Gastrocnemius medialis (tissue), 4 donors: ENCODE data around the gene SND1. TPM values are rescaled to one million over a fixed set of nuclear protein-coding genes. Genes with fewer than 3 reads are reported as not detected.
A peak's percentile ranks its signal among the peaks of the same experiment; 100 is the strongest.

Experiments used
- ATAC-seq, 2 donors: fragments of 150-250 bp; one replicate each; pipeline ENCODE4 v1.9.1; 2016
- DNase-seq, 2 donors: peaks; one replicate each; pipeline ENCODE4 v3.0.0-alpha.2; 2019
- H3K27ac ChIP-seq, 4 donors: fragments of 200-600 bp; sonication (generic); 1 replicate in 1 of 4; 2 replicates in 3 of 4; pipeline ENCODE4 v1.5.1; 2016 to 2018; ENCODE audit warnings: mild to moderate bottlenecking in 2 of 4, moderate library complexity in 1 of 4
- H3K27me3 ChIP-seq, 3 donors: fragments of 200-600 bp; sonication (generic) in 2 of 3; 1 replicate in 1 of 3; 2 replicates in 2 of 3; pipeline versions ENCODE4 v1.5.1 to v1.6.0; 2016 to 2019; ENCODE audit warnings: mild to moderate bottlenecking in 1 of 3, moderate library complexity in 1 of 3
- H3K36me3 ChIP-seq, 2 donors: fragments of 200-600 bp; sonication (generic) in 1 of 2; one replicate each; pipeline ENCODE4 v1.5.1; 2017 to 2018
- H3K4me1 ChIP-seq, 2 donors: fragments of 200-600 bp; sonication (generic) in 1 of 2; one replicate each; pipeline ENCODE4 v1.5.1; 2016 to 2017; ENCODE audit warnings: mild to moderate bottlenecking in 2 of 2
- H3K4me3 ChIP-seq, 4 donors: fragments of 200-600 bp; sonication (generic) in 3 of 4; 1 replicate in 1 of 4; 2 replicates in 3 of 4; pipeline ENCODE4 v1.5.1; 2016 to 2019; ENCODE audit warnings: mild to moderate bottlenecking in 2 of 4
- H3K9me3 ChIP-seq, 3 donors: fragments of 200-600 bp; sonication (generic) in 2 of 3; 1 replicate in 1 of 3; 2 replicates in 2 of 3; pipeline ENCODE4 v1.5.1; 2016 to 2019
- POLR2A ChIP-seq, 2 donors: fragments of 450-650 bp; IDR thresholded peaks; one replicate each; pipeline ENCODE4 v1.6.1; 2017; ENCODE audit warnings: antibody characterized with exemption in 2 of 2, mild to moderate bottlenecking in 2 of 2, moderate library complexity in 2 of 2
- in situ Hi-C, 4 donors: fragments of 200-750 bp; cut with MboI; loops; one replicate each; pipeline versions ENCODE4 v1.15.0 to v1.8.0; 2017; ENCODE audit warnings: low sequenced_read_pairs in 4 of 4
- intact Hi-C: fragments of 100-400 bp; cut with DNase I; formaldehyde crosslinking; loops from one replicate; pipeline ENCODE4 v1.15.1; 2023; ENCODE audit warnings: low total_unique reads
- total RNA-seq, 4 donors: library from RNA; depleted of rRNA; stranded (reverse); fragments of >200 nt; gene quantifications; one replicate each; pipeline versions ENCODE4 v1.1.0 to v1.2.3, GENCODE V29; 2016
- TF ChIP-seq, protein P1 (sequence below), 5 experiments: fragments of 450-650 bp in 3 of 5; fragments of 200-600 bp in 2 of 5; sonication (generic) in 2 of 5; IDR thresholded peaks in 4 of 5; conservative IDR thresholded peaks in 1 of 5; 1 replicate in 4 of 5; 2 replicates in 1 of 5; pipeline ENCODE4 v1.5.1; 2016 to 2019; ENCODE audit warnings: antibody characterized with exemption in 5 of 5, mild to moderate bottlenecking in 3 of 5, moderate library complexity in 3 of 5

Gene SND1
- total RNA-seq, 4 donors from 2014 or later = 30.4 to 73.0 (median 50.3) TPM

DNA sequence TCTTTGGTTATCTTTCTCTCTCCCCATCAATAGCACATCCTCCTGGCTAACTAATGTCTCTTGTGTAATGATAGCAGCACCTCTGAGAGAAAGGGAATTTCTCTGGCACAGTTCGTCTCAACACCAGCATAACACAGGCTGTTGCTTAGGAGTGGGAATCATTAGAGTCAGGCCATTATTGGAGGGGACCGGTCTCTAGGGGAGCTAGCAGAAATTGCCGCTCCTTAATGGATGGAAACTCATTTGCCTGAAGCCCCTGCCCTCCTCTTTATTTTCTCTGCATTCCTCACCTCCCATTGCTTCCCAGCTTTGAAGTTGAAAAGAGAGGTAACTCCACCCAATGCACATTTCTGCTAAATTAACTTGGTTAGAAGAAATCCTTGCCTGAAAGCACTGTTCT is 367.3 kb downstream of the SND1 start:
- TF ChIP-seq POLR2A (IDR thresholded peaks at IDR 0.05) = no peak
- TF ChIP-seq, protein P1, sequence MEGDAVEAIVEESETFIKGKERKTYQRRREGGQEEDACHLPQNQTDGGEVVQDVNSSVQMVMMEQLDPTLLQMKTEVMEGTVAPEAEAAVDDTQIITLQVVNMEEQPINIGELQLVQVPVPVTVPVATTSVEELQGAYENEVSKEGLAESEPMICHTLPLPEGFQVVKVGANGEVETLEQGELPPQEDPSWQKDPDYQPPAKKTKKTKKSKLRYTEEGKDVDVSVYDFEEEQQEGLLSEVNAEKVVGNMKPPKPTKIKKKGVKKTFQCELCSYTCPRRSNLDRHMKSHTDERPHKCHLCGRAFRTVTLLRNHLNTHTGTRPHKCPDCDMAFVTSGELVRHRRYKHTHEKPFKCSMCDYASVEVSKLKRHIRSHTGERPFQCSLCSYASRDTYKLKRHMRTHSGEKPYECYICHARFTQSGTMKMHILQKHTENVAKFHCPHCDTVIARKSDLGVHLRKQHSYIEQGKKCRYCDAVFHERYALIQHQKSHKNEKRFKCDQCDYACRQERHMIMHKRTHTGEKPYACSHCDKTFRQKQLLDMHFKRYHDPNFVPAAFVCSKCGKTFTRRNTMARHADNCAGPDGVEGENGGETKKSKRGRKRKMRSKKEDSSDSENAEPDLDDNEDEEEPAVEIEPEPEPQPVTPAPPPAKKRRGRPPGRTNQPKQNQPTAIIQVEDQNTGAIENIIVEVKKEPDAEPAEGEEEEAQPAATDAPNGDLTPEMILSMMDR (IDR thresholded peaks at IDR 0.05 in 4 of 5, conservative IDR thresholded peaks at IDR 0.05 in 1 of 5) = no peak
- H3K4me1 ChIP-seq = peaks cover 3 to 28% of the 10 kb centered on the region in 2 donors
- intact Hi-C loops = no loop called here
- H3K36me3 ChIP-seq = no peaks in the 10 kb centered on the region
- H3K27ac ChIP-seq = no peak overlapping the region
- H3K27me3 ChIP-seq = no peaks in the 10 kb centered on the region
- no peak overlapping the region for H3K4me3 ChIP-seq
- DNase-seq = no peak
- ATAC-seq = no peak
- in situ Hi-C loops = no loop called here
- H3K9me3 ChIP-seq = no peaks in the 10 kb centered on the region

DNA sequence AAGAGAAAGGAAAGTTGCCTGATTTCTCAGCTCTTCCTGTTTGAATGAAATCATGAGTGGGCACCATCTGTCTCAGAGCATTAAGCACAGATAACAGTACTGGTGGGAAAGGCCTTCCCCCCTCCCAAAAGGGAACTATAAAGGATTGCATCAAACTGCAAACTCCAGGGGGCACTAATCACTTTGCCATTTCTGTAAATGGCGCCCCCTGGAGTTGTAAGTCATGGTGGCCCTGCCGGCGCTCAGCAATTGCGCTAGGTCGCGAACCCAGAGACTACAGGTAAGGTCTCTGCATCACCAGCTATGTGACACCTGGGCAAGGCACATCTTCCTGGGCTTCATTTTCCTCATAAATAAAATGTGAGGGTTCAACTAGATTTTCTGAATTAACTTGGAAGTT is 368.2 kb downstream of the SND1 start:
- in situ Hi-C loops = no loop called here
- no peak for DNase-seq
- intact Hi-C loops = no loop called here
- Histone ChIP-seq H3K4me1 (peaks cover 3 to 28% of the 10 kb centered on the region in 2 donors), H3K9me3 (no peaks in the 10 kb centered on the region), H3K4me3 (no peak overlapping the region), H3K36me3 (no peaks in the 10 kb centered on the region), H3K27ac (no peak overlapping the region), H3K27me3 (no peaks in the 10 kb centered on the region)
- ATAC-seq = no peak
- TF ChIP-seq, protein P1 (IDR thresholded peaks at IDR 0.05 in 4 of 5, conservative IDR thresholded peaks at IDR 0.05 in 1 of 5) = no peak
- no peak for TF ChIP-seq POLR2A (IDR thresholded peaks at IDR 0.05)

DNA sequence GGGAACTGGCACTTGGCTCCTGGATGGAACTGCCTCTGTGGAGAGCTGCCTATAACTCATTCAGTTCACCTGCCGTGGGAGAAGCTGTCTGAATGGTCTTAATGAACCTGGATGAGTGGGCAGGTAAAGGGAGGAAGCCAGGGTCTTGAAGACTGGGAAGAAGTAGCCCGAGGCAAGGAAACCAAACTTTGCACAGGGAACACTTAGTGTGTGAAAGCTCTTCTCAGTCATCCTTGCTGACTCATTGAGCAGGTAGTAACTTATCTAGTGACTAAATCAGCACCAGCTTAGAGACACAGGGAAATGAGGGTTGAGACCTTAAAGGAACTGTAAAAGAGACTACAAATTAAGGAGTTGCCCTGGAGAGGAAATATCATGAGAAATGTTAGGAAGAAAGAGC is 369.4 kb downstream of the SND1 start:
- Histone ChIP-seq H3K4me3 (no peak overlapping the region), H3K27me3 (no peaks in the 10 kb centered on the region), H3K27ac (no peak overlapping the region), H3K36me3 (no peaks in the 10 kb centered on the region), H3K9me3 (no peaks in the 10 kb centered on the region), H3K4me1 (peaks cover 3 to 38% of the 10 kb centered on the region in 2 donors)
- TF ChIP-seq, protein P1 (IDR thresholded peaks at IDR 0.05 in 4 of 5, conservative IDR thresholded peaks at IDR 0.05 in 1 of 5) = no peak
- no peak for TF ChIP-seq POLR2A (IDR thresholded peaks at IDR 0.05)
- no peak for DNase-seq
- in situ Hi-C loops (no loop called here), intact Hi-C loops (no loop called here)
- no peak for ATAC-seq

DNA sequence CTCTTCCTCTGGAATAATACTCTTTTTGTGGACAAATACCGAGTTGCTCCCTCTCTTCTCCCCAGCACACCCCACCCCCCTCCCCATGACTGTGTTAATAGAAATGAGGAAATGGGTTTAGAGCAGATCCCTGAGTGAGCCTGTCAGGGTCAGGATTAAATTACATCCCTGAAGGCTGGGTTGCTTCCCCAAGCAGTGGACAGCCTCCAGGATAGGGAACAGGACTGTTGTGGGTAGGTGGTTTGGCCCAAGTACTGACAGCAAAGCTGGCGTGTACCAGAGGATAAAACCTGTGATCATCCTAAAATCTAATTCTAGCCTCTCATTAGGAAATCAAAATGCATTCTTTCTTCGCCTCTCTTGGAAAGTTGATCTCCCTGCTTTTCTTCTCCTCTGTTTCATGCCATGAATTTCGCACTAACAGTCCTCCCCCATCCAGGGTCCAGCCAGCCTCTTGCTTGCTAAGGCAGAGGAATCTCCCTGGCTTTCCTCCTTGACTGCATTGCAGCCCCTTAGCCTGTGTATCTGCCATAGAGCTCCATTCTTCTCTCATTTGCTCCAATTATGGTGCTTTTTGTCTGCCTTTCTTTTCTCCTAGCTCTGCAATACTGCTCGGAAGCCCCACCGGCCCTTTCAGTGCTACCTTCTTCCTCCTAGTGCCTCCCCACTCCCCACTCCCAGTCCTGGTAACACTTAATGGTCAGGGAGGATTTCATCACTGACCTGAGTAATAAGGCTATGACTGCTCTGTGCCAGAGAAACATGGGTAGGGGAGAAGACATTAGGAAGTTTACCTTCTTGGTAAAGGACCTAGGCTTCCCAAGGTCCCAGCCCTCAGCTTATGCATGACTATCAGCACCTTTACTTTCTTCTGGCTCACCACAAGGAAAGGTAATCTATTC is 370.9 kb downstream of the SND1 start:
- in situ Hi-C loops (no loop called here), intact Hi-C loops (no loop called here)
- Histone ChIP-seq H3K4me3 (no peak overlapping the region), H3K27ac (peak overlapping the region in 3 of 4 donors; percentile 37 to 76 (median 68)), H3K4me1 (peaks cover 3 to 43% of the 10 kb centered on the region in 2 donors), H3K36me3 (no peaks in the 10 kb centered on the region), H3K27me3 (no peaks in the 10 kb centered on the region), H3K9me3 (no peaks in the 10 kb centered on the region)
- ATAC-seq = peak; percentile 85 to 93
- TF ChIP-seq POLR2A (IDR thresholded peaks at IDR 0.05) = no peak
- TF ChIP-seq, protein P1 (IDR thresholded peaks at IDR 0.05 in 4 of 5, conservative IDR thresholded peaks at IDR 0.05 in 1 of 5) = no peak
- peak; percentile 51 to 75 for DNase-seq
